Measurements from ENCODE around the gene MCMBP. TPM values are rescaled to one million over a fixed set of nuclear protein-coding genes. Genes with fewer than 3 reads are reported as not detected.

Gene MCMBP
- polyA plus RNA-seq, 2 of the 4 experiments (the other 2 are of a cell fraction), result 57.3 to 113 TPM

- H3K4me2 ChIP-seq, result no peak overlapping the region
- CTCF ChIA-PET, result interaction anchor here (0.6 to 4.5 kb wide), 7 partner anchors 9 to 256 kb away, joined by 3 to 31 read pairs (median 4); partner anchors contain the start of gene MCMBP
- no peak for TF ChIP-seq FOSL2 (IDR thresholded peaks at IDR 0.05)
- no peak for TF ChIP-seq FOSL2 (CRISPR knock-in tag; IDR thresholded peaks at IDR 0.05)
- DNase-seq (ENCODE audit: low read depth in 1 of 2, low spot score in 1 of 2) (no peak), ATAC-seq (no peak), FAIRE-seq (no peak)
- H3K4me1 ChIP-seq, result peaks cover 10% of the 10 kb centered on the region
- no peak overlapping the region for H3K27ac ChIP-seq
- POLR2A ChIA-PET, result interaction anchor here (1.4 kb wide), 1 partner anchor 9 kb away, joined by 5 read pairs; the partner anchor contains the start of gene MCMBP
- no peak overlapping the region for H3K4me3 ChIP-seq
- 57% methylated on average over 3 of the region's 4 CpGs for WGBS (ENCODE audit: missing lambda C conversion rate)
- H3K9me3 ChIP-seq, result no peaks in the 10 kb centered on the region
These were observed 8.6 kb downstream of the MCMBP start for GRCh38 chr10:119863951-119864565.

- Histone ChIP-seq H3K4me3 (no peak overlapping the region), H3K9me3 (no peaks in the 10 kb centered on the region), H3K27ac (no peak overlapping the region), H3K4me2 (no peak overlapping the region), H3K4me1 (peaks cover 15% of the 10 kb centered on the region)
- ATAC-seq (no peak), DNase-seq (ENCODE audit: low read depth in 1 of 2, low spot score in 1 of 2) (no peak), FAIRE-seq (peak; percentile 72)
- TF ChIP-seq FOXS1 (CRISPR knock-in tag; IDR thresholded peaks at IDR 0.05), result no peak
- TF ChIP-seq ZFP36 (IDR thresholded peaks at IDR 0.05; ENCODE audit: borderline replicate concordance, partially characterized antibody), result no peak
- TF ChIP-seq HDAC2 (IDR thresholded peaks at IDR 0.05), result no peak
- TF ChIP-seq KDM1A (IDR thresholded peaks at IDR 0.05; ENCODE audit: low read depth), result no peak
- no peak for TF ChIP-seq TFCP2L1 (CRISPR knock-in tag; IDR thresholded peaks at IDR 0.05)
- no peak for TF ChIP-seq PHF8 (IDR thresholded peaks at IDR 0.05; ENCODE audit: borderline replicate concordance, low read depth)
- no peak for TF ChIP-seq USF2 (IDR thresholded peaks at IDR 0.05)
- TF ChIP-seq NPAS2 (CRISPR knock-in tag; IDR thresholded peaks at IDR 0.05; ENCODE audit: borderline replicate concordance), result no peak
- TF ChIP-seq MAZ (IDR thresholded peaks at IDR 0.05; ENCODE audit: borderline replicate concordance, low read depth, low read length), result no peak
- no peak for TF ChIP-seq CEBPB (IDR thresholded peaks at IDR 0.05)
- no peak for TF ChIP-seq HES2 (IDR thresholded peaks at IDR 0.05)
- no peak for TF ChIP-seq HOXB13 (CRISPR knock-in tag; IDR thresholded peaks at IDR 0.05; ENCODE audit: low read depth)
- no peak for TF ChIP-seq BHLHE40 (IDR thresholded peaks at IDR 0.05; ENCODE audit: low read depth, low read length)
- TF ChIP-seq HOXB5 (CRISPR knock-in tag; IDR thresholded peaks at IDR 0.05), result no peak
- TF ChIP-seq CTCF (IDR thresholded peaks at IDR 0.05), result no peak
- no peak for TF ChIP-seq RFX5 (IDR thresholded peaks at IDR 0.05)
- no peak for TF ChIP-seq NR3C1 (IDR thresholded peaks at IDR 0.05)
- ChIA-PET POLR2A (interaction anchor here (1.1 kb wide), 1 partner anchor 10 kb away, joined by 3 read pairs; the partner anchor contains the start of gene MCMBP), CTCF (interaction anchor here (1.0 to 7.2 kb wide), 7 partner anchors 9 to 254 kb away, joined by 3 to 102 read pairs (median 9); partner anchors contain the start of gene MCMBP)
- WGBS (ENCODE audit: missing lambda C conversion rate), result 94% methylated on average over 1 of the region's 1 CpG
These were observed 10.1 kb downstream of the MCMBP start for GRCh38 chr10:119862524-119862923.

GRCh38 chr10:119860866-119861607 lies 11.6 kb downstream of the MCMBP start:
- Histone ChIP-seq H3K4me1 (peaks cover 15% of the 10 kb centered on the region), H3K27ac (no peak overlapping the region), H3K4me2 (no peak overlapping the region), H3K9me3 (no peaks in the 10 kb centered on the region), H3K4me3 (no peak overlapping the region)
- ATAC-seq, result no peak
- 82% methylated on average over 7 of the region's 7 CpGs for WGBS (ENCODE audit: missing lambda C conversion rate)
- ChIA-PET CTCF (interaction anchor here (1.0 to 7.2 kb wide), 7 partner anchors 11 to 253 kb away, joined by 3 to 102 read pairs (median 10); partner anchors contain the start of gene MCMBP), POLR2A (interaction anchor here (1.0 kb wide), 1 partner anchor 12 kb away, joined by 3 read pairs; the partner anchor contains the start of gene MCMBP)
- no peak for FAIRE-seq
- no peak for DNase-seq (ENCODE audit: low read depth in 1 of 2, low spot score in 1 of 2)
- TF ChIP-seq E2F6 (IDR thresholded peaks at IDR 0.05; ENCODE audit: borderline replicate concordance, low read depth), result no peak
- no peak for TF ChIP-seq ESRRA (IDR thresholded peaks at IDR 0.05; ENCODE audit: borderline replicate concordance, low read length)
- no peak for TF ChIP-seq EHF (CRISPR knock-in tag; IDR thresholded peaks at IDR 0.05)
- TF ChIP-seq RCOR1 (IDR thresholded peaks at IDR 0.05; ENCODE audit: low read depth, low read length), result no peak
- TF ChIP-seq RARB (CRISPR knock-in tag; IDR thresholded peaks at IDR 0.05), result no peak
- no peak for TF ChIP-seq REST (IDR thresholded peaks at IDR 0.05)
- no peak for TF ChIP-seq HES2 (IDR thresholded peaks at IDR 0.05)
- no peak for TF ChIP-seq HDAC2 (IDR thresholded peaks at IDR 0.05)
- no peak for TF ChIP-seq FOXS1 (CRISPR knock-in tag; IDR thresholded peaks at IDR 0.05)
- no peak for TF ChIP-seq TFCP2L1 (CRISPR knock-in tag; IDR thresholded peaks at IDR 0.05)
